Activated gamma-delta T cell treated with anti-CD3 and anti-CD28 coated beads, Interleukin-2, amount 50 U/mL, for 16 hours (primary cell): ENCODE measurements around the gene SMIM23.
"Not testable (repeated sequence)": the region's sequence is repeated elsewhere in the genome, so short reads cannot be mapped to it uniquely, and the experiment has no call there.

ENCODE experiments used
- DNase-seq: peaks from one replicate; pipeline ENCODE4 v3.0.0-alpha.2; 2020; ENCODE audit warnings: low read depth

Gene SMIM23

DNA sequence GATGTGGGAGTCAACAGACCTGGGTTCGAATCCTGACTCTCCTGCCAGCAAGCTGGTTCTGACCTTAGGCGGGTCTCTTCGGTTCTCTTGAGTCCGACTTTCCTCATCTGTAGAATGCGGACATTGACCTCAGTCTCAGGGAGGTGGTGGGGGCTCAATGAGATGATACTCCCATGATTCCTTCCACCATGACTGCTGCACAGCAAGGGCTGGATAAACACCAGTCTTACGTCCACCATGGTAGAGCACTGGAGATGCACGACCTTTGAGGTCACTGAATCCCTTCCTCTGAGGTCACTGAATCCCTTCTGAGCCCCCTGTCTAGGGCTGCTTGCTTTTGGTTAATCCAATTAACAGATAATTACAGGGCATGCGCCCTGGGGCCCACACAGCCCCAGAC, 12.5 kb upstream of the SMIM23 start:
- DNase-seq: no peak

DNA sequence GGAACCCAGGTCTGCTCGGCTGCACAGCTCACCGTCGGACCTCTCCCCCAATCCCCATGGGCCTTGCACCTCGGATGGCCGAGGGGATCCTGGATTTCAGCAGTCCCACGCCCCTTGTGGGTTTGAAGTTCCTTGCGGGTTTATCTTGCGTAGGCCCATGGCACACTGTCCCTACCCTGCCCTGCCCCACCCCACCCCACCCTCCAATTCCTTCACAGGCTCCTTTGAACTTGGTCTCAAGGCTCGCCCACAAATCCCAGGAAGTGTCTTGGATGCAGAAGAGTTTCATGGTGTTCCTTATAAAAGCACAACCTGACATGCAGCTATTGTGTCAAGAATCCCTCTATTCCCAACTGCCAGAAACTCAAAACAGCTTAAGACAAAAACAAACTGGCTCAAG, 11.2 kb upstream of the SMIM23 start:
- no peak for DNase-seq

DNA sequence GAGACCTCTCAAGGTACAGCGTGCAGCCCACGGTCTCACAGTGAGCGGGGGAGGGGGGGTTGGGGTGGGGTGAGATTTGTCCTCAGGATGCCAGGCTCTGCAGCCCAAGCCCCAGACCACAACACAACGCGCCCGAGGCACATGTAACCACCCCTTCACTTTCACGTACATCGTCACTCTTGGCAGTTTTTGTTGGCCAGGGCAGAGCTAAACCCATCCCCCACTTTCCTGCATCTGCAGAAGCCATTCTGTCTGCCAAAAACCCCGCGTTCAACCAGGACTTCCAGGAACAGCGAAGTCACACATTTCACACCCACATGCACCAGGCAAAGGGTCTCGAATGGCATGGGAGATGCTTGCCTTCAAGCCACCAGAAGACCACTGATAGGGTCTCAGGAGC, 9.4 kb upstream of the SMIM23 start:
- no peak for DNase-seq

DNA sequence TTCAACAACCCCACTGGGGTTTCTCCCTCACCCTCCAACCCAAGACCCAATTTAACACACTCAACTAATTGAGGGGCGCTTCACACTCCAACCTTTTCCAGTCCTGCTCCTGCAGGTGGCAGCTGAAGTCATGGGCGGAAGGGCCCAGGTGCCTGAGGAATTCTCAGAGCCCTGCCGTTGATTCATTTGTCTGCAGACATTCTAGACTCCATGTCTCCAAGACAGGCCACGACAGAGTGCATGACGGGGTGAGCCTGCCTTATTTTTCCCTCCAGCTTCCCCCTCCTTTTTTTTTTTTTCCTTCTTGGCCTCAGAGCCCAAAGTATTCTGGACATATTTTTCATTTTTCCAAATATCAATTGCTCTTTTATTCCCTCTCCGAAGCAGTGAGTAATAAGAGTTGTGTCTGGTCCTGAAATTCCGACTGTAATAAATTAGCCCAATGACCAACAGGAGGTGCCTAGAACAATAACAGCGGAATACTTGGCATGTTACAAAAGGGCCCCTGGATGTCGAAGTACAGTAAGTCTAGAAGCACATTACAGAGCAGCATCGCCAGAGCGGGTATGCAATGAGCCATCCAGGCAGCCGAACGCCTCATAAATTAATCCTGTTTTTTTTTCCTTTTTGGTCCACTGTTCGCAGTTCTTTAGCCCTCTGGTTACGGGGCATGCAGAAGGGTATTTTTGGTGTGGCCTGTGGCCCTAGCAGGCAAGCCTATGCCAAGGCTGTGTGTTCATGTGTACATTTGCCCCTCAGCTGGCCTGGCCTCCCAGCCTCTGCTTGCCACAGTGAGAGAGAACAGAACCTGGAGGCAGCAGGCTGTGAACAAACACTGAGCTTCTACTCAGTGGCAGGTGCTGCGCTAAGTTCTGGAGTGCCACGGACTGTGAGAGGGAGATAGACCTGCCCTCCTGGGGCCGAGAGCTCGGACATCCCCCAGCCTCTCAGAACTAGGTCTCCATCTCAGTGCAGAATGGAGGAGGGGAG, 8.6 kb upstream of the SMIM23 start:
- no peak for DNase-seq

DNA sequence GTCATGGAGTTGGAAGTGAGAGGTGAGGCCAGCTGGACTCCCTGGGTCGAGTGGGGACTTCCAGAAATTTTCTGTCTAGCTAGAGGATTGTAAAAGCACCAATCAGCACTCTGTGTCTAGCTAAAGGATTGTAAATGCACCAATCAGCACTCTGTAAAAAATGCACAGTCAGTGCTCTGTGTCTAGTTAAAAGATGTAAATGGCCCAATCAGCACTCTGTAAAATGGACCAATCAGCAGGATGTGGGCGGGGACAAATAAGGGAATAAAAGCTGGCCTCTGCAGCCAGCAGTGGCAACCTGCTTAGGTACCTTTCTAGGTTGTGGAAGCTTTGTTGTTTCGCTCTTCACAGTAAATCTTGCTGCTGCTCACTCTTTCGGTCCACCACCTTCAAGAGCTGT, 3.9 kb upstream of the SMIM23 start:
- not testable (repeated sequence) for DNase-seq

DNA sequence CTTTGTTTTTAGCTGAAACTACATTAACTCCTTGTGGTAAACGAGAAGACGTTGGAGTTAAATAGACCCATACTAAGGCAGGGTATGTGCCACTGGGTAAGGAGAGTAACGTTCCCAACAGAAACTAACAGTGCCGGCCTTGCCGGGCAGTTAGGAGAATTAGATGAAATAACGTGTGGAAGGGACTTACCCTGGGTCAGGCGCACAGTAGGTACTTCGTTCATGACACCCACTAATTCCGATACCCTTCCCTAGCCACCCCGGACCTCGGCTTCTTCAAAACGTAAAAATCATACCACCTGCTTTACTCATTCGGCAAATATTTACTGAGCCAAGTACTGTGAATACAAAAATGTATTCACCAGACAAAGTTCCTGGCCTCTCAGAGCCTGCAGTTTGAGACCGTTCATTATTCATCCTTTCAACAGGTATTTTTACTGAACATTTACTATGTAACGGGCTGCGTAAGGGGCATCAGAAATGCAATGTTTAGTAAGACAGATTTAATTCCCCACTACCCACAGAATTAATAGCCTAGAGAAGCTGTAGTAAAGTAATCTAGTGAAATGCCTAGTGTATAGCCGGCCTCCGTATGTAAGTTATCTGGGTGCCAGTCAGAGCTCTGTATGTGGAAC, 3.2 kb upstream of the SMIM23 start:
- no peak for DNase-seq

DNA sequence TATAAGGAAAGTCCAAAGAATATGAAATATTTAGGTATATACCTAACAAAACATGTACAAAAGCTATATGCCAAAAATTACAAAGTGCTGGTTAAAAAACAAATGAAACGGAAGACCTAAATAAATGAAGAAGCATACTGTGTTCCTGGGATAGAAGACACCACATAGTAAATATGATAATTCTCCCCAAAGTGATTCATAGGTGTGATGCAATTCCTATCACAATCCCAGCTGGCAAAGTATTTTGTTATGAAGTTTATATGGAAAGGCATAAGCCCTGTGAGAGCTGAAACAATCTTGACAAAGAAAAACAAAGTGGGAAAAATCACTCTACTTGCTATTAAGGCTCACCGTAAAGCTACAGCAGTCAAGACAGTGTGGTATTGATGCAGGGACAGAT, 2.6 kb upstream of the SMIM23 start:
- no peak for DNase-seq

DNA sequence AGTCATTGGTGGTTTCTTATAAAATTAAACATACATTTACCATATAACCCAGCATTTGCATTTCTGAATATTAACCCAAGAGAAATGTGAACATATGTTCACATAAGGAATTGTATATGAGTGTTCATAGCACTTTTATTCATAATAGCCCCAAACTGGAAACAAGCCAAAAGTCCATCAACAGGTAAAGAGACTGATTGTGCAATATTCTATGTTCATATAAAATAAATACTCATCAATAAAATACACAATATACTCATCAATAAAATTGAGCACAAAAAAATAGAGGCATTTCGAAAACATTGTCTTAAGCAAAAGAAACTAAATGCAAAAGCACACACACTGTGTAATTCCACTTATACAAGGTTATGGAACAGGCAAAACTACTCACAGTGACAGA, 3.7 kb downstream of the SMIM23 start:
- no peak for DNase-seq

DNA sequence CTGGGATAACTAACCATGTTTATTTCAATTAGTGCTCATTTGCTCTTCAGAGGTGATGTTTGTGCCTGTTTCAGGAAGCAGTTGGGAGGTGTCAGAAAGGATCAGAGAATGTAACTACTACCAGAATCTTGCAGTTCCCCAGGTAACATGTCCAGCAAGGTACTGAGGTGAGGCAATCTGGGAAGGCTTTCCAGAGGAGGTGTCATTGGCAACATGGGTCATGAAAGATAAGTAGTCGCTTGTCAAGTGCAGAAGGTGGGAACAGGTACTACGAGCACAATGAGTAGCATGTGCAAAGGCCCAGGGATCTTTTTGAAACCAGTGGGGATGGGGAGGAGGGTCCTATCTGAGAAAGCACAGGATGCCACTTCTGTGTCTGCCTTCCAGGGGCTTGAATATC, 4.8 kb downstream of the SMIM23 start:
- DNase-seq: no peak

DNA sequence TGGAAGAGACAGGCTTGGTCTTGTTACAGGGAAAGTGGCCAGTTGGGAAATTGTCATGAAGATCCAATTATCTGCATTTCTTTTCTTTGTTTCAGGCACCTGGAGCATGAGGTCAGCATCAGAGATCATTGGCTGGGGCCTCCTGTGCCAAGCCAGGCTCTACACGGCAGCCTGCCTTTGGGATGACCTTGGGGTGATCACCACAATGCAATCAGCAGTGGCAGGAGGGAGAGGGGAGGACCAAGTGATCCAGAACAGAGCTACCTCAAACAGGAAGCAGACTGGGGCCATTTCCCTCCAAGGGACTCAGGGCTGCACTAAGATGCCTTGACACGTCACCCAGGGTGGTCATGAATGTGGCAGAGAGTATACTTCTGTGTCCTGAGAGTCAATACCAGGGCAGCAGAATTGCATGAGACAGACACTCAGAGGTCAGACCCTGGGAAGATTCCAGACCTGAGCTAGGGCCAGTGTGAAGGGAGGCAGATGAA, 8.9 kb downstream of the SMIM23 start:
- DNase-seq: no peak

DNA sequence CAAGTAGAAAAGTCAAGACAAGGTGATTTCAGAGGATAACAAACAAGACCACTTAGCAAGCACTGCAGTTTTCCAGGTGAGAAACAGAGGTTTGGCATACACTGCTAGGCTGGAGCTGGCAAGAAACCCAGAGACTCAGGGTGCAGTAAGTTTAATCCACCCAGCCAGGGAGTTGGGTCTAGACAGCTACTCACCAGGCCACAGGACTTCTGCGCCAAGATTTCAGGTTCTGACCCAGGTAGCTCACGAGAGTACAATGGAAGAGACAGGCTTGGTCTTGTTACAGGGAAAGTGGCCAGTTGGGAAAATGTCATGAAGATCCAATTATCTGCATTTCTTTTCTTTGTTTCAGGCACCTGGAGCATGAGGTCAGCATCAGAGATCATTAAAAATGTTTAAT, 9.8 kb downstream of the SMIM23 start:
- no peak for DNase-seq

DNA sequence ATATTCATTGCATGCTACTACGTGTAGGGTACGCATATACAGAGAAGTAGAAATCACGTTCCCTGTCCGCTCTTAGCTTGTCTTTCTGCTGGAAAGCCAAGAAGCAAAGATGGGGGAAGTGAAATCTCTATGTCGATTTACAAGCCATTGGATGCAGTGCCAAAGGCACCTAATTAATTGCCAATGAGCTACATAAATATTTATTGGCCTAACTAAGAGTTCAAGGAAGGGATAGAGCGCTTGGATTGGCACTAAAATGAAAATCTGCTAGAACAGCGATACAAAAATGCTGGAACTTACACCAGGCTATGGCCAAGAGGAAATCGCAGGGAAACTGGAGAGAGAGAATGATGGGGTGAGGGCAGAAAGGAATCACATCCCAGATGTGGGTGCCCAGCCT, 10.8 kb downstream of the SMIM23 start:
- DNase-seq: no peak

DNA sequence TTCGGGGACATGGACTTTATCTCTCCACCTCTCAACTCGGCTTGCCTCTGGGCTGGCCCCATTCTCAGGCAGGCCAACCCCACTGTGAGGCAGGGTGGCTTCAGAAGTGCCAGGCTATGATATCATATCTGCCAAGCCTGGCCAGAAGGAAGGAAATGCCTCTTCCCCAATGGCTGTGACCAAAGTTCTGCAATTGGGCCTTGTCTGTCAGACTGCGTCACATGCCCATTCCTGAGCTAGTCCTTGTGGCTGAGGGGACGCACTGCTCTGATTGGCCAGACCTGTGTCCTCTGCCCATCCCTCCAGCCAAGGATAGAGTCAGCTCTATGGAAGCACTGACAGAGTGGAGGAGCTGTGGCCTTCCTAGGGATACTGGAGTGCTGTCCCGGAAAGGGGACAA, 11.9 kb downstream of the SMIM23 start:
- no peak for DNase-seq

DNA sequence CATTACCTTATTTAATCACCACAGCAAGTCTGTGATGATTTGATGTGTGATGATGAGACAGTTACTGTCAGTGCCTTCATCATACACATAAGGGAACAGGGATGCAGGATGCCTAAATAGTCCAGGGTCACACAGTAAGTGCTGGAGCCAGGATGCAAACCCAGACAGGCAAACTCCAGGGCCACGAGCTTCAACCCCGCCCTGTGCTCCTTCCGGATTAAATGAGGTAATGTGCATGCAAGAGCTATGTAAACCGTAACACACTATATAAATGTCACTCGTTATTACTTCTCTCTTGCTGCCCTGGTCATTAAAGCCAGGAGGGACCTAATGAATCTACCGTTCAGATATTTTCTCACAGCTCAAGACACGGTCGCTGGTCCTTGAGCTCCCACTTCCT, 12.8 kb downstream of the SMIM23 start:
- DNase-seq: no peak

DNA sequence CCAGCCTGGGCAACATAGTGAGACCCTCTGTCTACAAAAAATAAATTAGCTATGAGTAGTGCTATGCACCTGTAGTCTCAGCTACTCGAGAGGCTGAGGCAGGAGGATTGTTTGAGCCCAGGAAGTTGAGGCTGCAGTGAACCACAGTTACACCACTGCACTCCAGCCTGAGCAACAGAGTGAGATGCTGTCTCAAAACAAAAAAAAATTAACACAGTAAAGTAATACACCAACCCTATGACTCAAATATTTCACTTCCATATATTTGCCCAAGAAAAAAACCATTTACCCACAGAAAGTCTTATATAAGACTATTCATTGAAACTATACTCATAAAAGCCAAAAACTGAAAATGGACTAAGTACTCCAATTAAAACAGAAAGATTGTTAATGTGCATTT, 16.2 kb downstream of the SMIM23 start:
- no peak for DNase-seq

DNA sequence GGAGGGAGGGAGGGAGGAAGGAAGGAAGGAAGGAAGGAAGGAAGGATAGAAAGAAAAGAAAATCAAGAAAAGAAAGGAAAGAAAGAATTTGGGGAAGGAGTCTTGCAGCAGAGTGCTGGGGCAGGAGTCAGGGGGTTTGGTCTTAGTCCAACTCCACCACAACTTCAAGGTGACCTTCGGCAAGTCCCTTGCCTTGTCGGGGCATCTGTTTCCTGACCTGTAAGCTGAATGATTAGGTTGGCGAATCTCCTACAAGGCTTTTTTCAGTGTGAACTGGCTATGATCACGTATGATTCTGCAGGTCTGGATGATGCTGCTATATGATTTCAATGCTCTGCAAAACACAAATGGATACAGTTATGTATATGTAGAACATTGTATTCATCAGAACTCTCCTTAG, 20.1 kb downstream of the SMIM23 start:
- DNase-seq: no peak

DNA sequence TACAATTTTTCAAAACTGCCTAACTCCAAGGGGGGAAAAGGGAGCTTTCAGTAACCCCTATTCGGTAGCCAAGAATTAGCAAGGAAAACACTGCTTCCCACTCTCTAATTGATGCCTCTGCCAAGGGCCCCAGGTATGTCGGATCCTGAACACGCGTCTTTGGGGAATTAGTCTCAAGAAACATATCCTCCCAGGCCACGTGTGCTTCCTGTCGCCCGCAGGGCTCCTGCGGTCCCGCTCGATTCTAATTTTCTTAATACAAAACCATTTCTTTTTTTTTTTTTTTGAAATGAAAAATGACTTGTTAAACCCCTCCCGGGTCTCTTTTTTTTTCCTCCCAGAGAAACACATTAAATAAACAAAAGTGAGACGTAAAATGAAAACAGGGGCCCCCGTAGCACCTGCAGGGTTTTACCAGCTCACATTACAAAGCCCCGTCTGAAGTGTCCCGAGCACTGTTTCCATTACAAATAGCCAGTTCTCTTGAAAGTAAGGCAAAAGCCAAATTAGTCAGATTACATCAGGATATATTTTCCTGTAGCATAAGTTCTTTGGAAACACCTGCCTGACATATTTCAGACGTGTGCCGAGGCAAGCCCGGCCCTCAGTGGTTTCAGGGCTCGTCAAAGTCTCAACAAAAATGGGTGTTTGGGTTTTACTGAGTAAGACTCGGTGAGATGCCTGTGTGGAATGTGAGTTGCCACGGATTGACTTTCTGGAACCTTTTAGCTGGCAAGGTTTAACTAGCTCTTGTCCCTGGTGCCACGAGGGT, 21.5 kb downstream of the SMIM23 start:
- no peak for DNase-seq

DNA sequence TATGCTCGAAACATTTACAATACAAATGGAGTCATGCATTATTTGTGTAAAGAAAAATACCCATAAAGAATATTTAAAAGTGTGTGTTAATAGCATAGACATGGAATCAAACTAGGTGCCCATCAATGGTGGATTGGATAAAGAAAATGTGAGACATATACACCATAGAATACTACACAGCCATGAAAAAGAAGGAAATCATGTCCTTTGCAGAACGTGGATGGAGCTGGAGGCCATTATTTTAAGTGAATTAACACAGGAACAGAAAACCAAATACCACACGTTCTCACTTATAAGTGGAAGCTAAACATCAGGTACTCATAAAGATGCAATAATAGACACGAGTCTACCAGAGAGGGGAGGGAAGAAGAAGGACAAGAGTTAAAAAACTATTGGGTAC, 22.8 kb downstream of the SMIM23 start:
- no peak for DNase-seq

DNA sequence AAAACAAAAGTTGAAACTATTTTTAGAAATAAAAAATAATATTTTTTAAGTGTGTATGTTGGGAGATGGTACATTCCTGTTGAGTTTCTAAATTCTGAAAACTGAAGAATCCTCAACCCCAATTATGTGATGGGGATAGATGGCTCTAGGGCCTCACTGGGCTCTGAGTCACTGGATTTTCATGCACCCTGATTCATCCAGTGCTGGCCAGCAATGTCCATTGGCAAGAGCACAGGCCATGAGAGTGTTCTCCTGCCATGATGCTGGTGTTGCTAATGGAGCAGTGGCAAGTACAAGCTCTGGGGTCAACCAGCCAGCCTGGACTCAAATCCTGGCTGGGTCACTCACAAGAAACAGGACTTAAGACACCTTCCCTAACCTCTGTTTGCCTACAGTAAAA, 23.3 kb downstream of the SMIM23 start:
- DNase-seq: no peak

DNA sequence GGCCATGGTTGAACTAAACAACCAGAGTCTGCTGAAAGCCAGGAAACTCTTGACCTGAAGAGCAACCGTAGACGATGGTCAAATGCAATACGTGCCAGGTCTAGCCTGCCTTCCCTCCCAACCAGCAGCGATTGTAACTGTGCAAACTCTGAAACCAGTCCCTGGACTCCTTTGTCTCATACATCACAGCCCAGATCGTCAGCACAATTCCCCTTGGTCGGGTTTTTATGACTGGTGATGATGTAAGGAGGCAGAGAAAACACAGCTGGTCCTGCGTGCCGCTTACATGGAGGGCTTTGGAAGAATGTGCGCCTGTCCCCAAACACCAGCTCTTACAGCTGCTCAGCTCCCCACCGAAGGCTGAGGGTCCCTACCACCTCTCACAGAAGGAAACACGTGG, 24.6 kb downstream of the SMIM23 start:
- no peak for DNase-seq

DNA sequence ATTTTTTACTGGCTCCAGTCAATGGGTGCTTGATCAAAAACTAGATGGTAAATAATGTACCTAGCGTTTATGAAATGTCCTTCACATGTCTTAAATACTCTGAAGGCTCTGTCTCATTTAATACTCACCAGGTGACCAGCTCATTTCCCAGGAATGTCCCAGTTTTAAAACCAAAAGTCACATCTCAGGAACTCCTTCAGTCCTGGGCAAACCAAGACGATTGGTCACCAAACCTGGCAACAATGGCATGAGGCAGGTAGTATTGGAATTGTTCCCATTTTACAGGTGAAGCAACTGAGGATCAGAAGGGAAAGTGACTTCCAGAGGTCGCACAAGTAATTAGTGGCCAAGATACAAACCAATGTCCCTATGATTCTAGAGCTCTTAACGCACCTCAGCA, 27.7 kb downstream of the SMIM23 start:
- DNase-seq: no peak

DNA sequence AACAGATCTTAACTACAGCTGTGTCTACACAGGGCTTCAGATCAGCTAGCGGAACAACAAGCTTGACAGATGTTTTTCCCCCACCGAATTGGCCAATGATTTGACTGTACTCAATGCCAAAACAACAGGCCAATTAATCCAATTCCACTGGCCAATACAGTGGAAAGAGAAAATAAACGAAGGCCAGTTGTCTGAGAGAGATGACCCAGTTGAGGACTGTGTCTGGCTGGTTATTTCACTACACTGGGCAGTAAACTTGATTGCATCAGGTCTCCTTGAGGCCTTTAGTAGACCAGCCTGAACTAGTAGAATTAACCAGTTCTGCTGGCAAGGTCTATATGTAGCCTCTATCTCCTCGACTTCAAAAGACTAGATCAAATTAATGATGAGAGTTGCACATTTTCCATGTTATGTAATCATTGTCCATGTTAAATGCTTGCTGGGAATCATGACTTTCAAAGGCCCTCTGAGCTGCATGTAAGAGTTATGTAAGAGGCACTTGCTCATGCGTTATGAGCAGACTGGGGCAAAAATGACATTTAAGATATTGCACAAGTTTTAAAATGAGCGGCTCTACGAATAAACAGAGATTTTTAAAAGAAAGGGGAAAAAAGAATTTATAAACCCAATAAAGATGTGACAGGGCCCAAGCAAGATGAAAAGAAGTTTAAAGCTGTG, 28.3 kb downstream of the SMIM23 start:
- no peak for DNase-seq
